Esophagus squamous epithelium (tissue), 4 donors: Measurements from ENCODE around the gene UBE2C.
"Not testable (repeated sequence)": the region's sequence is repeated elsewhere in the genome, so short reads cannot be mapped to it uniquely, and the experiment has no call there.

Experiments used
- POLR2A ChIP-seq, 4 donors: fragments of 450-650 bp; IDR thresholded peaks; one replicate each; pipeline ENCODE4 v1.6.1; 2017; ENCODE audit warnings: antibody characterized with exemption in 4 of 4, mild to moderate bottlenecking in 4 of 4, moderate library complexity in 3 of 4
- TF ChIP-seq, protein P1 (sequence below), 6 experiments: fragments of 450-650 bp in 4 of 6; fragments of 200-600 bp in 2 of 6; sonication (generic) in 2 of 6; IDR thresholded peaks; one replicate each; pipeline ENCODE4 v1.5.1; 2016 to 2019; ENCODE audit warnings: antibody characterized with exemption in 6 of 6, mild to moderate bottlenecking in 4 of 6, moderate library complexity in 4 of 6

DNA sequence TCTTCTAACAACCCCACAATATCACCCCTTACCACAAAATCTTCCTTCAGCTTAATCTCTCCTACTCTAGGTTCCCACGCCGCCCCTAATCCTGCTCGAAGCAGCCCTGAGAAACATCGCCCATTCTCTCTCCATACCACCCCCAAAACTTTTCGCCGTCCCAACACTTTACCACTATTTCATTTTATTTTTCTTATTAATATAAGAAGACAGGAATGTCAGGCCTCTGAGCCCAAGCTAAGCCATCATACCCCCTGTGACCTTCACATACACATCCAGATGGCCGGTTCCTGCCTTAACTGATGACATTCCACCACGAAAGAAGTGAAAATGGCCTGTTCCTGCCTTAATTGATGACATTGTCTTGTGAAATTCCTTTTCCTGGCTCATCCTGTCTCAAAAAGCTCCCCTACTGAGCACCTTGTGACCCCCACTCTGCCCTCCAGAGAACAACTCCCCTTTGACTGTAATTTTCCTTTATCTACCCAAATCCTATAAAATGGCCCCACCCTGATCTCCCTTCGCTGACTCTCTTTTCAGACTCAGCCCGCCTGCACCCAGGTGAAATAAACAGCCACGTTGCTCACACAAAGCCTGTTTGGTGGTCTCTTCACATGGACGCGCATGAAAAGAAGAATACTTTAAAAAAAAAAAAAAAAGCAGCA, 47.7 kb upstream of the UBE2C start:
- not testable (repeated sequence) for TF ChIP-seq POLR2A (IDR thresholded peaks at IDR 0.05)
- TF ChIP-seq, protein P1, sequence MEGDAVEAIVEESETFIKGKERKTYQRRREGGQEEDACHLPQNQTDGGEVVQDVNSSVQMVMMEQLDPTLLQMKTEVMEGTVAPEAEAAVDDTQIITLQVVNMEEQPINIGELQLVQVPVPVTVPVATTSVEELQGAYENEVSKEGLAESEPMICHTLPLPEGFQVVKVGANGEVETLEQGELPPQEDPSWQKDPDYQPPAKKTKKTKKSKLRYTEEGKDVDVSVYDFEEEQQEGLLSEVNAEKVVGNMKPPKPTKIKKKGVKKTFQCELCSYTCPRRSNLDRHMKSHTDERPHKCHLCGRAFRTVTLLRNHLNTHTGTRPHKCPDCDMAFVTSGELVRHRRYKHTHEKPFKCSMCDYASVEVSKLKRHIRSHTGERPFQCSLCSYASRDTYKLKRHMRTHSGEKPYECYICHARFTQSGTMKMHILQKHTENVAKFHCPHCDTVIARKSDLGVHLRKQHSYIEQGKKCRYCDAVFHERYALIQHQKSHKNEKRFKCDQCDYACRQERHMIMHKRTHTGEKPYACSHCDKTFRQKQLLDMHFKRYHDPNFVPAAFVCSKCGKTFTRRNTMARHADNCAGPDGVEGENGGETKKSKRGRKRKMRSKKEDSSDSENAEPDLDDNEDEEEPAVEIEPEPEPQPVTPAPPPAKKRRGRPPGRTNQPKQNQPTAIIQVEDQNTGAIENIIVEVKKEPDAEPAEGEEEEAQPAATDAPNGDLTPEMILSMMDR (IDR thresholded peaks at IDR 0.05), result not testable (repeated sequence)
